GM21528 (cell line): Measurements from ENCODE around the gene EXOC6.

Experiments
- ATAC-seq: cut with Tn5 transposase; IDR thresholded peaks from one replicate; pipeline ENCODE4 v1.9.1; 2021; ENCODE audit warnings: mild to moderate bottlenecking, moderate library complexity; ENCODE audit not compliant: unreplicated experiment, low FRiP score

The EXOC6 gene

DNA sequence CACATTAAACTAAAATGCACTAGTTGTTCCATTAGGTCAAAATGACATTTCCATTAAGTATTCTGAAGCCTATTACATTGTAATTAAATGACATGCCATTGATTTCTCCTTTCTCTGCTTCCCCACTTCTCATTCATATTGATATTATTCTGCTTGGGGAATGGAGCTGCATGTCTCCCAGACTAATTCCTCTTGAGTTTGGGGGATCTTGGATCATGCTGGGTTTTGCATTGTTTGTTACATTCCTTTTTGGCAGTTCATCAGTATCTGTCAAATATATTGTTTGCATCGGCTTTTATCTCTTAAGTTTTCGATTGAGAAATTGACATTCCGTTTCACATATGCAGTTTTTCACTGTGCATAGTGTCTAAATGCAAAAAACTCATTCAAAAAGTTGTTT is 147.2 kb downstream of the EXOC6 start:
- no peak for ATAC-seq

DNA sequence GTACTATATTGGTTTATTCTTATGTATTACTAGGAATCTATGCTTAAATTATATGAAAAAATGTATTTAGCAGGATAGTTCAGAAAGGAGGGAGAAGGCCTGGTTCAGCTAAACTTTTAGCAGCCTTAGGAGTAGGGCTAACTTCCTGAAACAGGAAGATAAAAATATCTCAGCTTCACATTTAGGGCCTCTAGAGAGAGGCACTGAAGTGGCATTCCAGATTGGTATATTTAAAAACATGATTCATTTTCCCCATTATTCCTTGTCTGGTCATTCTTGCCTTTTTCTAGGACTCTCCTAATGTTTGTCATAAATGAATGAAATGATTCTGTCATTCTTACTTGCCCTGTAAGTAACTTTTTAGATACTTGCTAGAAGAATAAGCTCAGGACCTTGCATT is 149.3 kb downstream of the EXOC6 start:
- ATAC-seq: no peak

DNA sequence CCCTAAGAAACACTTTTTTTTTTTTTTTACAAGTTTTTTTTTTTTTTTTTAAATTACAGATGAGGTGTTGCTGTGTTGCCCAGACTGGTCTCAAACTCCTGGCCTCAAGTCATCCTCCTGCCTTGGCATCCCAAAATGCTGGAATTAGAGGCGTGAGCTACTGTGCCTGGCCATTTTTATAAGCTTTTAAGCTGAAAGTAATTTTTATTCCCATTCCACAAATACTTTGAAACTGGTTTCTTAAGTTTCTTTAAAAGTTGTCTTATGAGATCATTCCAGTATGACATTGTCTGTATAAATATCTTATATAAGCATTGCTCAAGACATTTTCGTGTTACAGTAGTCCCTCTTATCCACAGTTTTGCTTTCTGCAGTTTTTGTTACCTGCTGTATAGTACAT is 150.9 kb downstream of the EXOC6 start:
- no peak for ATAC-seq

DNA sequence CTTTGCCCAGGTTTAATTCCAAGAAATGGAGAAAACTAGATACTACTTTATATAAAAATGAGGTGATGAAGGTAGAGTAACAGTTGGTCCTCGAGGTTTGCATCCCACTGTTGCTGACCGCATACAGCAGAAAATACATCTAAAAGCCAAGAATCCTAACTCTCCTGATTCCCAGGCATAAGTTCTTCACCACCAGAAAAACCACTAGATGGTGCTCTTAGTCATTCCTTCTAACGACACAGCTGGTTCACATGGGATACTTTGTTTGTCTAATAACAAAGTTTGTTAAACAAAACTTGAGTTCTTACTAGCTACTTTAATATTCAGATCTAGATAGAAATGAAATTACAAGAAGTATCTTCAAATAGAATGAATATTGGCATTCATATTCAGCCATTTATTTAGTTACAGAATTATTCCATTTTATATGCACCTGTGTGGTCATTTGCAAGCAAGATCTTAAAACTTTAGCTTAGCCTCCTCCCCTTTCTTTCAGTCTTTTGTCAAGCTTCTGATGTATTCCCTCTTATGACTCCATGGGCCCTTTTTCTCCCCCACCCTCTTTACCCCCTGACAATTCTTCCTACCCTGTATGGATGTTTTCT is 158.2 kb downstream of the EXOC6 start:
- ATAC-seq: no peak

DNA sequence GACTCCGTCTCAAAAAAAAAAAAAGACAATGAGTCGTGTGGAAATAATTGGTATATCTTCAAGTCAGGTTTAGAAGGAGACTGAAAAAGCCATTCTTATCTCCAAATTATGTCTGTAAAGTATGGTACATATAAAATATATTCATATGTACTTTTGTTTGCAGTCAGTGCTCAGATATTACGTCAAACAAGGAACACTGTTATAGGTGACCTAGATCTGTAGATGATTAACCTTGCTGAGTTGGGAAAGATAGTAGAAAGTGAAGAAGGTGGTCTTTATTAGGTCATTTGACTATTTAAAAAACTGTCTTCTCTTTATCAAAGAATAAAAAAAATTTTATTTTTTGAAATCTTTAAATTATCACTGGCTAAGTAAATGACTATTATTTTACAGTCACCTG is 167.4 kb downstream of the EXOC6 start:
- ATAC-seq: no peak

DNA sequence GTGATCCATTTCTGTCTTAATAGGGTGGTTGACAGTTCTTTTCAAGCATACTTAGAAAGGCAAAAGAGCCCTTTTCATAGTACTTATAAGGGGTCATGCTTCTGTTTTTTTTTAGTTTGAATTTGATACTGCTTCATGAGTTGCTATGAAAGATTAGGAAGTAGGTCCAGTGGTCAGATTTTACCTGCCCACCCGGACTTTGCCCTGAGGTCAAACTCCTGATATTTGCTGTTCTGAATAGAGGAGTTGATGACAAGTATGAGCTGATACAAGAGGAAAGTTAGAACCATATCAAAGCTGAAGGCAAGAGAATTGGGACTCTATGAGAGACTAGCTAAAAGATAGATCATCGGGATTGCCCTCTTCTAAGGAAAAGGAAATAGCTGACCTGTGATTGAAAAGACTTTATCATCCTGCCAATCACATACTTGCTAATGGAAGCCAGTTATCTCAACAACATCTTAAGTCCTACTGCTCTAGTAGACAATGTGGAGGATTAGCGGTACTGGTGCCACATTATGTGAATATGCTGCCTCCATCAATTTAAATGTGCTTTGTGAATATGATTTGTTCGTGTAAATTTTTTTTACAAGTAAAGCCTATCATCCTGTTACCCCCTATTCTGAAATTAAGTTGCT is 174.8 kb downstream of the EXOC6 start:
- no peak for ATAC-seq

DNA sequence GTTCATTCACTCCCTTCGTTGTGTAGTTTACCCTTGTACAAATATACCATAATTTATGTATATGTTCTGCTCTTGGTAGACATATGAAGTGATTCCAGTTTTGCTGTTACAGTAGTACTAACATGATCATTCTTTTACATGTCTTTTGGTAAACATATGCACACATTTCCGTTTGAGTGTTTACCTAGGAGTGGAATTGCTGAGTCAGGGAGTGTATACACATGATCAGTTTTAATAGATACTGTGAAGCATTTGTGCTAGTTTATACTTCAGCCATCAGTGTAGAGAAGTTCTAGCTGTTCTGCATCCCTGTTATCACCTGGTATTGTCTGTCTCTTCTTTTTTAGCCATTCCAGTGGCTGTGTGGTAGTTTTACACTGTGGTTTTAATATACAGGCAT is 177.8 kb downstream of the EXOC6 start:
- no peak for ATAC-seq

DNA sequence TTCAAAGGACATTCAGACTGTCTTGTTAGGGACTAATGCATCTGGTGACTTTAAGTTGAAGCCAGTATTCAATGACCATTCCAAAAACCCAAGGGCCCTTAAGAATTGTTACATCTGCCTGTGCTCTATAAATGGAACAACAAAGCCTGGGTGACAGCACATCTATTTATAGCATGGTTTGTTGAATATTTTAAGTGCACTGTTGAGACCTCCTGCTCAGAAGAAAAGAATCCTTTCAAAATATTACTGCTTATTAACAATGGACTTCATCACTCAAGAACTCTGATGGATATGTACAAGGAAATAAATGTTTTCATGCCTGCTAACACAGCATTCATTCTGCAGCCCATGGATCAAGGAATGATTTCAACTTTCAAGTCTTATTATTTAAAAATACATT is 179.2 kb downstream of the EXOC6 start:
- ATAC-seq: no peak

DNA sequence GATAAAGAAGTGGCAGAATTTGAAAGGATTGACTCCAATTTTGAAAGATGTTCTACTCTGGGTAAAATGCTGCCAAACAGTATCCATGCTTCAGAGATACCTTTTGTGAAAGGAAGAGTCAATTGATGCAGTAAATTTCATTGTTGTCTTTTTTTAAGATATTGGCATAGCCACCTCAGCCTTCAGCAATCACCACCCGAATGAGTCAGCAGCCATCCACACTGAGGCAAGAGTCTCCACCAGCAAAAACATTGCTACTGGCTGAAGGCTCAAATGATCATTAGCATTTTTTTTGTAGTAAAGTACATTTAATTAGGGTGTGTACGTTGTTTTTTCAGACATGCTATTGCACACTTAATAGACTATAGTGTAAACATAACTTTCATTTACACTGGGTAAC is 180.6 kb downstream of the EXOC6 start:
- no peak for ATAC-seq

DNA sequence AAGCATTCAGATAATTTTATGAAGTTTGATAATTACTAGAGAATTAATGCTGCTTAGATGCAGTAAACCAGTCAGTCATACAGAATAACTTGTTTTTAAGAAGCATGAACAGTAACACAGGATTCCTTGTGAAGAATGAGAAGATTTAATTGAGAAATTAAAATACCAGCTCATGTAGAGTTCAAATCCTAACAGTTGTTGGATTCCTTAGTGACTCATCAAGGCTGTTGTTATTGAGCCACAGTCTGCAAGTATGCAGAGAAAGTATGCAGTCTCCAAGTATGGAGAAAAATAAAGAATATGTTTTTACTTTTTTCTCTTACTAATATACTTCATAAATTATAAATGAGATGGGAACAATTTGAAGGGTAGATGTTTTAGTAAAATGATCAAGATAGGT is 182.1 kb downstream of the EXOC6 start:
- no peak for ATAC-seq

DNA sequence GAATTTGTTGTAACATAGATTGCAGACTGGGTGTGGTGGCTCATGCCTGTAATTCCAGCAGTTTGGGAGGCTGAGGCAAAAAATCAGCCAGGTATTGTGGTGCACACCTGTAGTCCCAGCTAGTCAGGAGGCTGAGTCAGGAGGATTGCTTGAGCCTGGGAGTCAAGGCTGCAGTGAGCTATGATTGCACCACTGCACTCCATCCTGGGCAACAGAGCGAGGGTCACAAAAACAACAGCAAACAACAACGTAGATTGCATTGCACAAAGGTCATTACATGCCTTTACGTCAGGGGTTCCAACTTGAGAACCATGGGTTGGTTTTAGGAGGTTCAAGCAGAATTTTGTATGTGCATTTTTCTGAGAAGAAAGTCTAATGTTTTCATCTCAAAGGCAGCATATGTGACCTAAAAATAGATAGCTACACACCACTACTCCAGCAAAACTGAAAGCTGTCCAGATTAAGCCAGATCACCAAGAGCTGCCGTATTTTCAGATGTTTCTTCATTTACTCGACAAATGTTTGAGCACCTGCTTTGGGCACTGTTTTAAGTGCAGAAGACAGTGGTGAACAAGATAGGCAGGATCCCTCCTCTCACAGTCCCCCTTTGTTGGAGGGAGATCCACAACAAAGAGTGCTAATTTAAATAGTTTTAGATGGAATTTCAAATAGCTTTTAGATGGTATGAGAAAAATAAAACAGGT is 183.9 kb downstream of the EXOC6 start:
- ATAC-seq: no peak

DNA sequence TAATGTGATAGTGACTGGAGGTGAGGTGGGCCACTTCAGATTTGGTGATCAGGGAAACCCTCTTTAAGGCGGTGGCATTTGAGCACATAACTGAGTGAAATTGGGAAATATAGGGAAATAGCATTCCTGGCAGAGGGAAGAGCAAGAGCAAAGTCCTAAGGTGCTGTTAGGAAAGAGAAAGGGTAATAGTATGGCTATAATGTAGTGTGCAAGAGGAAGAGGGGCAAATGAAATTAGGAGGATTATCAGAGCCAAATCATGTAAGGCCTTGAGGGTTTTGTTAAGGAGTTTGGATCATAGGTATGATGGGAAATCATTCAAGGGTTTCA is 184.5 kb downstream of the EXOC6 start:
- ATAC-seq: no peak

DNA sequence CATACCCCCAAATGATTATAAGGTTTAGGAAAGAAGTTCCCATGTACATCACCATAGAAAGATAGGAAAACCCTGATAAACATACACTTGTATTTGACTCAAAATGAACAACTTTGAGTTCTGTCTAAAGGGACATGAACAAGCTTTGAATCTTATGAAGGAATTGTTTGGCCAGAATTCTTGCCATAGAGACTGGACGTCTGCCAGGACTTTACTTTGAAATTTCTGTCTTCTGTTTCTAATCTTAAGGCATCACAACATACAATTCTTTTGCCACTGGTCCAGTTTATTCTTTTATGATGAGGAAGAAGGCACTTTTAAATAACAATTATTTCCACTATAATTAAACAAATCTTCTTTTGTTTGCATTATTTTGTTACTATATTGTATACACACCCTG is 186.1 kb downstream of the EXOC6 start:
- no peak for ATAC-seq

DNA sequence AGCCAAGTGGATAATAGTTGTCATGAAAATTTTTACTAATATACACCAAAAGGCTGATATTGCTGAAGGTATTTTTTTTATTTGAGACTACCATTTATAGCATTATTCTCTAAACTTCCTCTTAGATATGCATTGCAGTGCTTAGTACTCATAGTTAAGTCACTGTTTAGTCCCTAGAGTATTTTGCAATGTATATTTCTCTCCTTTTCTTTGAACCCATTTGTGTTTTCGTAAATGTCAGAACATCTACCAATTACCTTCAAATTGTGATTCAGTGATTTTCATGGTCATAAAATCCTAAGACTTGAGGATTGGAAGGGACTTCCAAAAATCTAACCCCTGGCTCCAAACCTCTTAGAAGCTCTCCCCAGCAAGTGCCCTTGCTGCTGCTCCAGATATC is 190.8 kb downstream of the EXOC6 start:
- no peak for ATAC-seq

DNA sequence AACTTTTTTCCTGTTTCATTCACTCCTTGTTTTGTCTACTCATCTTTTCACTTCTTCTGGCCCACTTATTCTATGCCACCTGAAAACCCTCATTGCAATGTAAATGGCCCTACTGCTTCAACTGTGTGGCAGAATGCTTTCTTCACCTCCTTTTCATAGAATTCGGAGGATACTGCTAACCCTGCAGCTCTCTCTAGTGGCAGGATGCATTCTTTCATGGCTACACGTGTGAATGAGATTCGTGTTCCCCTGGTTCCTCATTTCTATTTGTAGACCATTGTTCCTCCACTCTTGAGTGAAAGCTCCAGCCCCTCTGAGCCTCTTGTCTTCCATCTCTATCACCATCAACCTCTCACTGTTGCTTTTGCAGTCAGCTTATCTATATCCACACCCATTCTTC is 191.4 kb downstream of the EXOC6 start:
- ATAC-seq: no peak

DNA sequence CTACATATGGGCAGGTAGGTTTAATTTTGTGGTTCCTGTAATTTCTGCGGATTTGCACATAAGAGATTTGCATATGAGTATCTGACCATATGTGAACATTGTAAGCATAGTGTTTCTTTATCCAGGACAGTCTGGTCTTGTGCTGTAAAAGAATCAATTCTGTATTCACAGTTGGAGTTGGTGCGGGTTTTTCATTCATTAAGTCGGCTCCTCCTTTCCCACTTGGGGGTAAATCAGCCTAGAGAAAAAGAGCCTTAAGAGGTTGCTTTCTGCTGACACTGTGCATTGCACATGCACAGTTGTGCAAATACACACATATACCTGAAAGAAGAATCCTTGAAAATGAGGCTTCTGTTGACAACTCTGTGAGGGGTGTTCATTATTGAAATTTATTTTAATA is 206.2 kb downstream of the EXOC6 start:
- no peak for ATAC-seq

DNA sequence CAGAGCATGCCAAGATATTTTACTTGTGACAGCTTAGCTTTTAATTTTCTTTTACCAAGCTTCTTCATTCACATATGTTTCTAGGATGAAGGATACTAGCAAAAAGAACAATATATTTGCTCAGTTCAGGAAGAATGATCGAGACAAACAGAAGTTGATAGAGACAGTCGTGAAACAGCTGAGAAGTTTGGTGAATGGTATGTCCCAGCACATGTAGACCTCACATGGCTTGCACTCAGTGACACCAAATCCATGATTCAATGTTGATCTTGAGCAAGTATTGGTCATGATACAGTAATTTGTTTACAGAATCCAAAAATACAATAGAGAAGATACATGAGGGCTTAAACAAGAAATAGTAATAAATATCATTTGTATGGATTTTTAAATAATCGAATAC is 209.8 kb downstream of the EXOC6 start:
- ATAC-seq: no peak

DNA sequence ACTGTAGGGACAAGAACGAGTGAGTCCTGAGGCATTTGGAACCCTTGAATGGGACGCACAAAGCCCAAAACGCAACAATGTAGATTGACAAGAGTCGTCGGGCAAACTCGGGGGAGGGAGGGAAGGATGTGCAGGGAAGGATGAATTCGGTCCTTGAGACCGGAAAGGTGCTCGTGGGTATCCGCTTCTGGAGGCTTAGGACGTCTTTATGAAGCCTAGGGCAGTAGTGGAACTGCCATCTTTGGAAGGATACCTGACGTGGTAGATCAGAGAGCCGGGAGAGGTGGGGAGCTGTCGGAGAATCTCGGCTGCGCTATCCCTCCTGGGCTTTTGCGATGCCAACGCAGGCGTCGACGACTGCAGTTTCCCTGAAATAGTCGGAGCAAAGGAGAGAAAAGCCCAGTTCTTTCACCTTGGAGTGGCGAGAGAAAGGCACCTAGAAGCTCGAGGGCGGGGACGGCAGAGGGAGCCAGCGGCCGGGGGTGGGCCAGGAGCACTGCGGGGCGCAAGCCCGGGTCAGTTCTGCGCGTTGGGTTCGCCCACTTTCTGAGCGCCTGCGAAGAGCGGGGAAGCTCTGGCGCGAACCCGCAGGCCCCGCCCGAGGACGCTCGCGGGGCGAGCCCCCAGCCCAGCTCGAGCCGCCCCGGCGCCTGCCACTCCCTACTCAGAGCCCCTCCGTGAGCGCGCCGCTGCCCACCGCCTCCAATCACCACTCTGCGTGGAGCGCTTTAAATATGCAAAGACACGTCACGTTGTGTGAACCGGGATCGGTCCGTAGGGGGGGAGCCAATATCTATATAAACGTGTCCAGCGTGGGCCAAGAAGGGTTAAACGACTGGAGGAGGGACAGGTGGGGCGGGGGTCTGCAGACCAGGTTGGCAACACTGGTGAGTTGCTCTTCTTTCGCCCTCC is 211.9 kb downstream of the EXOC6 start, which contains the start of gene CYP26C1:
TSS of gene CYP26C1 (plus strand) at position 824 of the 912 bp plus-strand sequence. CDS start 466 bp downstream, outside the sequence.
- ATAC-seq: no peak

DNA sequence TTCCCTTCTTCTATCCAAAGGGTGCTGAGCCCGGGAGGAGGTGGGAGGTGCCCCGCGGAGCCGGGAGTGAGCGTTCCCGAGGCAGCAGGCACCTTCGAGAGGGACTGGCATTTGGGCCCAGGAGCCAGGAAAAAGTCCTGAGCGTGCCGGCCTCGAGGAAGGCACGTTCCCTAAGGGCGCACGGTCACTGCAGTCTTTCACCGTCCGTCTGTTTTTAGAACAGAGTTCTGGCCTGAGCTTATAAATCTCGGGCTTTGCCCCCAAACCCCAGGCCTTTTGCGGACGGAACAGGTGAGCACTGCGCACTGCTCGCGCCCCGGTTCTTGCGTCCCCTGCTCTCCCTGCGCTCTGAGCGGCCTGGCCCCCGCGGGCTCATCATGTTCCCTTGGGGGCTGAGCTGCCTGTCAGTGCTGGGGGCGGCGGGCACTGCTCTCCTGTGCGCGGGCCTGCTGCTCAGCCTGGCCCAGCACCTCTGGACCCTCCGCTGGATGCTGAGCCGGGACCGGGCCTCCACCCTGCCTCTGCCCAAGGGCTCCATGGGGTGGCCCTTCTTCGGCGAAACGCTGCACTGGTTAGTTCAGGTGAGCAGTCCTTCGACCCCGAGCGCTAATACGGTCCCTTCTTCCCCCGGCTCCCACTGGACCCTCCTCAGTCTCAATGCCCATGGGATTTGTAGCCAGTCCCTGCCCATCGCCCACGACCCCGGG is 212.7 kb downstream of the EXOC6 start:
- ATAC-seq: no peak
